Effector memory CD8-positive, alpha-beta T cell (primary cell): ENCODE data around the gene ALDOC.
"Not testable (repeated sequence)": the region's sequence is repeated elsewhere in the genome, so short reads cannot be mapped to it uniquely, and the experiment has no call there.

Source experiments
- ATAC-seq: fragments of 150-1000 bp; cut with Tn5 transposase; replicated peaks from 2 replicates; pipeline ENCODE4 v1.10.0; 2021; ENCODE audit warnings: mild to moderate bottlenecking, moderate library complexity
- DNase-seq, 3 experiments: peaks; one replicate each; pipeline ENCODE4 v3.0.0; 2021
- H3K27ac Mint-ChIP-seq, 2 donors: one replicate each; pipeline ENCODE4 v1.8.0; 2022; ENCODE audit warnings: mild to moderate bottlenecking in 2 of 2, mixed read lengths in 2 of 2, moderate library complexity in 2 of 2
- H3K27me3 Mint-ChIP-seq, 2 donors: one replicate each; pipeline ENCODE4 v1.8.0; 2022; ENCODE audit warnings: mixed read lengths in 2 of 2
- H3K36me3 Mint-ChIP-seq: one replicate; pipeline ENCODE4 v1.8.0; 2022; ENCODE audit warnings: mild to moderate bottlenecking, moderate library complexity, mixed read lengths; ENCODE audit not compliant: insufficient read depth
- H3K4me1 Mint-ChIP-seq, 2 donors: one replicate each; pipeline ENCODE4 v1.8.0; 2022; ENCODE audit warnings: low read depth in 2 of 2, mixed read lengths in 2 of 2
- H3K4me3 Mint-ChIP-seq, 2 donors: one replicate each; pipeline ENCODE4 v1.8.0; 2022; ENCODE audit warnings: mild to moderate bottlenecking in 2 of 2, mixed read lengths in 2 of 2, moderate library complexity in 2 of 2
- H3K9me3 Mint-ChIP-seq, 2 donors: one replicate each; pipeline ENCODE4 v1.8.0; 2022; ENCODE audit warnings: mixed read lengths in 2 of 2

The ALDOC gene

GRCh38 chr17:28576016-28576415, 679 bp downstream of the ALDOC start:
- H3K9me3 Mint-ChIP-seq, H3K36me3 Mint-ChIP-seq, H3K27me3 Mint-ChIP-seq, ATAC-seq, DNase-seq: not testable (repeated sequence)
- peak overlapping the region; percentile 80 for H3K27ac Mint-ChIP-seq
- peak overlapping the region; percentile 79 to 83 for H3K4me3 Mint-ChIP-seq
- H3K4me1 Mint-ChIP-seq = peaks cover 26 to 28% of the 10 kb centered on the region in 2 donors

GRCh38 chr17:28575126-28575795, 1.4 kb downstream of the ALDOC start:
- no peak overlapping the region for H3K4me3 Mint-ChIP-seq
- H3K9me3 Mint-ChIP-seq = no peaks in the 10 kb centered on the region
- H3K36me3 Mint-ChIP-seq = peaks cover 10% of the 10 kb centered on the region
- H3K4me1 Mint-ChIP-seq = peaks cover 31 to 33% of the 10 kb centered on the region in 2 donors
- no peak for ATAC-seq
- H3K27ac Mint-ChIP-seq = no peak overlapping the region
- no peaks in the 10 kb centered on the region for H3K27me3 Mint-ChIP-seq
- no peak for DNase-seq

GRCh38 chr17:28574526-28574925, 2.2 kb downstream of the ALDOC start:
- Mint-ChIP-seq H3K36me3 (peaks cover 10% of the 10 kb centered on the region), H3K4me1 (peaks cover 37 to 38% of the 10 kb centered on the region in 2 donors), H3K4me3 (no peak overlapping the region), H3K27me3 (no peaks in the 10 kb centered on the region), H3K27ac (no peak overlapping the region), H3K9me3 (no peaks in the 10 kb centered on the region)
- DNase-seq = no peak
- no peak for ATAC-seq

GRCh38 chr17:28573966-28574480, 2.7 kb downstream of the ALDOC start:
- H3K27ac Mint-ChIP-seq = no peak overlapping the region
- no peaks in the 10 kb centered on the region for H3K9me3 Mint-ChIP-seq
- H3K4me1 Mint-ChIP-seq = peaks cover 39 to 40% of the 10 kb centered on the region in 2 donors
- DNase-seq = no peak
- no peaks in the 10 kb centered on the region for H3K27me3 Mint-ChIP-seq
- no peak for ATAC-seq
- no peak overlapping the region for H3K4me3 Mint-ChIP-seq
- peaks cover 10% of the 10 kb centered on the region for H3K36me3 Mint-ChIP-seq

- no peak overlapping the region for H3K4me3 Mint-ChIP-seq
- ATAC-seq = no peak
Measured at GRCh38 chr17:28573521-28573920, 3.2 kb downstream of the ALDOC start.

GRCh38 chr17:28573040-28573380, 3.7 kb downstream of the ALDOC start:
- Mint-ChIP-seq H3K9me3 (no peaks in the 10 kb centered on the region), H3K27ac (peak overlapping the region in 1 of 2 donors; percentile 89), H3K36me3 (peaks cover 16% of the 10 kb centered on the region), H3K27me3 (no peaks in the 10 kb centered on the region), H3K4me1 (peaks cover 47% of the 10 kb centered on the region in 2 donors), H3K4me3 (peak overlapping the region; percentile 95 to 97)
- DNase-seq (no peak), ATAC-seq (no peak)

More at GRCh38 chr17:28573521-28573920, 3.2 kb downstream of the ALDOC start:
- no peak for DNase-seq
- peaks cover 42 to 43% of the 10 kb centered on the region in 2 donors for H3K4me1 Mint-ChIP-seq
- H3K36me3 Mint-ChIP-seq = peaks cover 14% of the 10 kb centered on the region
- H3K9me3 Mint-ChIP-seq = no peaks in the 10 kb centered on the region
- no peaks in the 10 kb centered on the region for H3K27me3 Mint-ChIP-seq
- H3K27ac Mint-ChIP-seq = peak overlapping the region in 1 of 2 donors; percentile 89

GRCh38 chr17:28572259-28573039, 4.2 kb downstream of the ALDOC start:
- peaks cover 51 to 53% of the 10 kb centered on the region in 2 donors for H3K4me1 Mint-ChIP-seq
- H3K4me3 Mint-ChIP-seq = peak overlapping the region; percentile 95 to 97
- H3K36me3 Mint-ChIP-seq = peaks cover 16% of the 10 kb centered on the region
- DNase-seq (no peak), ATAC-seq (no peak)
- H3K27ac Mint-ChIP-seq = peak overlapping the region; percentile 89 to 90
- H3K27me3 Mint-ChIP-seq = no peaks in the 10 kb centered on the region
- H3K9me3 Mint-ChIP-seq = no peaks in the 10 kb centered on the region

- H3K4me1 Mint-ChIP-seq = peaks cover 48 to 51% of the 10 kb centered on the region in 2 donors
- DNase-seq (peak; percentile 80 to 84 (median 82)), ATAC-seq (peak; percentile 95)
- no peaks in the 10 kb centered on the region for H3K9me3 Mint-ChIP-seq
- H3K27me3 Mint-ChIP-seq = no peaks in the 10 kb centered on the region
- H3K36me3 Mint-ChIP-seq = peaks cover 13% of the 10 kb centered on the region
- H3K4me3 Mint-ChIP-seq = peak within 1 kb of the TSS; percentile 95 to 97
- H3K27ac Mint-ChIP-seq = peak within 1 kb of the TSS; percentile 89 to 90
Measured at GRCh38 chr17:28571361-28572122, 5.2 kb downstream of the ALDOC start, which contains the start of gene PIGS. PIGS (minus strand) TSS chr17:28571524; CDS start chr17:28571496, 28 bp downstream.

GRCh38 chr17:28570716-28571360, 5.9 kb downstream of the ALDOC start:
- peak overlapping the region; percentile 89 to 90 for H3K27ac Mint-ChIP-seq
- H3K27me3 Mint-ChIP-seq = no peaks in the 10 kb centered on the region
- H3K4me1 Mint-ChIP-seq = peaks cover 41 to 44% of the 10 kb centered on the region in 2 donors
- peaks cover 12% of the 10 kb centered on the region for H3K36me3 Mint-ChIP-seq
- DNase-seq = peak in 1 of 3 experiments; percentile 22
- peak; percentile 47 for ATAC-seq
- no peaks in the 10 kb centered on the region for H3K9me3 Mint-ChIP-seq
- peak overlapping the region; percentile 95 to 97 for H3K4me3 Mint-ChIP-seq

GRCh38 chr17:28569446-28569845, 7.2 kb downstream of the ALDOC start:
- Mint-ChIP-seq H3K27me3 (no peaks in the 10 kb centered on the region), H3K36me3 (peaks cover 20% of the 10 kb centered on the region), H3K4me1 (peaks cover 40 to 50% of the 10 kb centered on the region in 2 donors), H3K27ac (peak overlapping the region; percentile 20 to 44), H3K9me3 (no peaks in the 10 kb centered on the region), H3K4me3 (peak overlapping the region; percentile 95 to 97)
- ATAC-seq (no peak), DNase-seq (no peak)

GRCh38 chr17:28567604-28568003, 9.1 kb downstream of the ALDOC start:
- no peak for DNase-seq
- H3K4me3 Mint-ChIP-seq = no peak overlapping the region
- H3K27ac Mint-ChIP-seq = peak overlapping the region; percentile 1 to 44
- H3K27me3 Mint-ChIP-seq = no peaks in the 10 kb centered on the region
- H3K9me3 Mint-ChIP-seq = no peaks in the 10 kb centered on the region
- ATAC-seq = no peak
- H3K4me1 Mint-ChIP-seq = peaks cover 35 to 47% of the 10 kb centered on the region in 2 donors
- H3K36me3 Mint-ChIP-seq = peaks cover 37% of the 10 kb centered on the region

- H3K27me3 Mint-ChIP-seq = no peaks in the 10 kb centered on the region
- no peak for DNase-seq
- H3K4me3 Mint-ChIP-seq = no peak overlapping the region
- peaks cover 11 to 23% of the 10 kb centered on the region in 2 donors for H3K4me1 Mint-ChIP-seq
- H3K27ac Mint-ChIP-seq = no peak overlapping the region
- H3K36me3 Mint-ChIP-seq = peaks cover 61% of the 10 kb centered on the region
- H3K9me3 Mint-ChIP-seq = no peaks in the 10 kb centered on the region
- ATAC-seq = no peak
Measured at GRCh38 chr17:28563475-28563874, 13.2 kb downstream of the ALDOC start.

GRCh38 chr17:28555022-28555421, 21.7 kb downstream of the ALDOC start:
- ATAC-seq (no peak), DNase-seq (no peak)
- Mint-ChIP-seq H3K9me3 (no peaks in the 10 kb centered on the region), H3K4me3 (no peak overlapping the region), H3K36me3 (peaks cover 43% of the 10 kb centered on the region), H3K27me3 (no peaks in the 10 kb centered on the region), H3K4me1 (peaks cover 24 to 27% of the 10 kb centered on the region in 2 donors), H3K27ac (no peak overlapping the region)
